Aorta (tissue), 5 donors: ENCODE data around the gene NOC2L. TPM values are rescaled to one million over a fixed set of nuclear protein-coding genes. Genes with fewer than 3 reads are reported as not detected.
A peak's percentile ranks its signal among the peaks of the same experiment; 100 is the strongest.

ENCODE experiments used
- ATAC-seq: fragments of 200-7000 bp; cut with Tn5 transposase; one replicate; pipeline ENCODE4 v1.9.1; 2022; ENCODE audit warnings: moderate library complexity; ENCODE audit not compliant: low FRiP score
- DNase-seq, 2 donors: peaks; one replicate each; pipeline ENCODE4 v3.0.0-alpha.2; 2020
- H3K27ac ChIP-seq, 2 donors: one replicate each; pipeline ENCODE4 v1.5.1; 2013; ENCODE audit warnings: low read length in 2 of 2, mild to moderate bottlenecking in 2 of 2, moderate library complexity in 2 of 2, control low read depth in 1 of 2, inconsistent platforms in 1 of 2, low read depth in 1 of 2
- H3K27me3 ChIP-seq, 2 donors: one replicate each; pipeline ENCODE4 v1.6.1; 2013; ENCODE audit warnings: control low read depth in 1 of 2, low read length in 1 of 2, mild to moderate bottlenecking in 1 of 2, moderate library complexity in 1 of 2; ENCODE audit not compliant: insufficient read depth in 2 of 2, control insufficient read depth in 1 of 2
- H3K36me3 ChIP-seq, 2 donors: one replicate each; pipeline ENCODE4 v1.6.1; 2013; ENCODE audit warnings: control low read depth in 1 of 2, low read length in 1 of 2, mild to moderate bottlenecking in 1 of 2; ENCODE audit not compliant: insufficient read depth in 2 of 2, control insufficient read depth in 1 of 2
- H3K4me1 ChIP-seq, 2 donors: one replicate each; pipeline ENCODE4 v1.6.1; 2013; ENCODE audit warnings: low read length in 2 of 2, control low read depth in 1 of 2, mild to moderate bottlenecking in 1 of 2, moderate library complexity in 1 of 2; ENCODE audit not compliant: insufficient read depth in 2 of 2, control insufficient read depth in 1 of 2
- H3K4me3 ChIP-seq, 2 donors: one replicate each; pipeline ENCODE4 v1.5.1; 2013; ENCODE audit warnings: low read length in 2 of 2, control low read depth in 1 of 2, mild to moderate bottlenecking in 1 of 2
- H3K9me3 ChIP-seq: one replicate; pipeline ENCODE4 v1.6.1; 2013; ENCODE audit warnings: mild to moderate bottlenecking, low read length; ENCODE audit not compliant: control insufficient read depth
- WGBS, 2 donors: extraction: QIAGEN DNeasy Blood & Tissue Kit; methylation state at CpG; one replicate each; pipeline ENCODE4 v1.1.7; 2013; 5-methylcytosine and 5-hydroxymethylcytosine counted together
- intact Hi-C, 2 donors: fragments of 100-400 bp; cut with DNase I; formaldehyde crosslinking; loops; one replicate each; pipeline versions ENCODE4 v1.14.2 to v1.15.0; 2022
- long read RNA-seq, 2 donors: library from polyadenylated mRNA; unstranded; transcript quantifications; one replicate each; pipeline ENCODE4 v2.0.0, GENCODE V29; 2020 to 2021
- polyA plus RNA-seq, 2 donors: library from polyadenylated mRNA; stranded (reverse); fragments of 200-250 nt; gene quantifications; one replicate each; pipeline ENCODE4 v1.2.3, GENCODE V29; 2013
- total RNA-seq, 2 donors: library from RNA; stranded (reverse); fragmentation: NEBNext Ultra II Directional; extraction: Animal tissue kit (Norgen Biotek cat#: 25700); gene quantifications; one replicate each; pipeline ENCODE4 v1.2.1, GENCODE V29; 2021
- donor health status: healthy with polysubstance abuse.
- donor health status: Bipolar disorder and iron deficiency.
- donor health status: DM: no; HTN: no; CAD: no.
- donor health status: DM: no; HTN: no; CAD: no.
- donor health status: DM: yes; HTN: yes; CAD: no.

NOC2L gene
- total RNA-seq (10 to 100 TPM; 35.8 to 41.4 TPM), polyA plus RNA-seq (10 to 100 TPM; 17.3 to 55.5 TPM)
- long read RNA-seq, donor 1, transcript NOC2L-201 (19 exons, 2,790 nt) = major isoform, 167 of 298 reads
- long read RNA-seq, donor 1, partial matches to known transcripts = 41 of 298 reads
- long read RNA-seq, donor 1, other reads (novel, unspliced or antisense) = 90 of 298 reads
- long read RNA-seq, donor 2, transcript NOC2L-201 (19 exons, 2,790 nt) = major isoform, 40 of 102 reads
- long read RNA-seq, donor 2, transcript NOC2L-202 (2 exons, 878 nt) = minor isoform, 5 of 102 reads
- long read RNA-seq, donor 2, partial matches to known transcripts = 9 of 102 reads
- long read RNA-seq, donor 2, other reads (novel, unspliced or antisense) = 48 of 102 reads

DNA sequence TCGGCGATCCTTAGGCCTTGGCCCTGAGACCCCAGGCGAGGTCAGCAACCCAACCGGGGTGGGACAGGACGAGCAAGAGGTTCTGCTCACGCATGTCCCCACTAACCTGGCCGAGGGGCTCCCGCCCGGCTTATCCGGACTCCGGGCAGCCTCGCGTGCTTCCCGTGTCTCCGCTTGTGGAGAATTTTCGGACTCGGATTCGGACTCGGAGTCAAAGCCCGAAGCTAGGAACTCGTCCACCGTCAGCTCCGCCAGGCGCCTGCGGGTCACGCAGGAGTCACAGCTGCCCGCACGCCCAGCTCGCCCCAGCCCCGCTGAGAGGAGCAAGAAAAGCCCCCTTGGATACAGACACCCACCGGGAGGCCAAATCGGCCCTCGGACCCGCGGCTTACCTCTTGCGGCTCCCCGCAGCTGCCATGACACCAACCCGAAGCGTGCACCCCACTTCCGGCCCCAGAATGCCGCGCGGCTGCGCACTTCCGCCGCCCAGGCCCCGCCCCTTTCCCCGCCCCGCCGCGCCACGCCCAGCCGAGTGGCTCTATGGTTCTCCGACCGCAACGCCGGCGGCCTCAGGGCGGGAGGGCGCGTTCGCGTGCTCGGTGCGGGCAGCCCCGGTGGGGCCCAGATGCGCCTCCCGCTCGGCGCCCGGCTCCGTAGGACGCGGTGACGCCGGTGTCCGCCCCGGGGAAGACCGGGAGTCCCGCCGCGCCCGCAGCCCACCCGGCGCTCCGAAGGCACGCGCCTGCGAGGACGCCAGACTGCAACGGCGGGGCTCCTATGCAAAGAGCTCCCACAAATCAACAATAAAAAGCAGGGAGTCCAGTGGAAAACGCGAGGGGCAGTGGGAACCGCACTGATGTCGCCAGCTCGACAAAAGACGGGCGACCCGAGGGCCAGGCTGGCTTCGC is at the start of gene NOC2L:
TSS of gene NOC2L (minus strand) at position 434 of the 908 bp plus-strand sequence. CDS start at position 418, 16 bp downstream.
- Histone ChIP-seq H3K4me3 (peak within 1 kb of the TSS; percentile 86 to 90), H3K27me3 (no peaks in the 10 kb centered on the region), H3K36me3 (no peaks in the 10 kb centered on the region), H3K4me1 (no peaks in the 10 kb centered on the region), H3K27ac (no peak within 1 kb of the TSS), H3K9me3 (no peaks in the 10 kb centered on the region)
- WGBS, 2 donors = 7% methylated on average over 74 to 101 of the region's 101 CpGs
- peak; percentile 96 for ATAC-seq
- peak; percentile 95 to 99 for DNase-seq
- intact Hi-C loops = loop anchor here (5.0 to 10.0 kb wide), 2 partner anchors 54 to 57 kb away; no protein-coding TSS in a partner anchor

DNA sequence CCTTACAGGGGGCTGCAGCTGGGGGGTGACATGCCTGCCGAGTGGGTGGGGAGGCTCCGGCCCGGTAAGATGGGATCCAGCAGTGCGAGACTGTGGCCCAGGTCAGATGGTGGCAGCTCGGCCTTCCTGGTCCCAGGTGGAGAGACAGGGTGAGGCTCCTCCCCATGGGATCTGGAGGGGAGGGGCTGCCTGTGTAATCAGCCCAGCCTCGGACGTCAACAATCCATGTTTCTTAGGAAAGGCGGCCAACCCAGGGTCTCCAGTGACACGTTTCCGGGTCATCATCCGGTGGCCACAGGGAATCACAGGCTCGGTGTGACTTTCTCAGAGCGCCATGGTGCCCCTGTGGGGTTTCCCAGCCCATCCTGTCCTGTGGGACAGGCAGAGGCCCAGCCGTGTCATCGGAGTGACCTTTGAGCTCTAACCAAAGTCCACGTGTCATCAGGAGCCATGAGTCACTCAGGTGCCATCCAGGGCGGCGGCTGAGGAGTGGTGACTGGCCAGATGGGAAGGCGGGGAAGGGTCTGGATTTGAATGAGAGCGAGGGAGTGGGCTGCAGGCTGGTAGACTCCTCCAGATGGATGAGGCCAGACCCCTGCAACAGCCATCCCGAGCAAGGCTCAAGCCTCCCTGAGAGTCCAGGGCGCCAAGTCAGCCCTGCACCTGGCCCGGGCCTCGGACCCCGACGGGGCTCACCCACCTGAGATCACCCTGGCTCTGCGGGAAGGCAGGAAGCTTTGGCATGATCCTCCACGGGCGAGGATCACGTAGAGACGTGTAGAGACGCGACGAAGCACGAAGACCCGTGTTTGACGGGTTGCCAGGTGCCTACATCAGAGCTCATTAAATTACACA is 47.5 kb upstream of the NOC2L start:
- WGBS, 2 donors = 77 to 81% methylated on average over 36 to 37 of the region's 37 CpGs
- H3K27me3 ChIP-seq = no peaks in the 10 kb centered on the region
- intact Hi-C loops = loop anchor here in 1 of 2 donors (10.0 kb wide), 1 partner anchor 82 kb away; the partner anchor contains the start of gene SAMD11

DNA sequence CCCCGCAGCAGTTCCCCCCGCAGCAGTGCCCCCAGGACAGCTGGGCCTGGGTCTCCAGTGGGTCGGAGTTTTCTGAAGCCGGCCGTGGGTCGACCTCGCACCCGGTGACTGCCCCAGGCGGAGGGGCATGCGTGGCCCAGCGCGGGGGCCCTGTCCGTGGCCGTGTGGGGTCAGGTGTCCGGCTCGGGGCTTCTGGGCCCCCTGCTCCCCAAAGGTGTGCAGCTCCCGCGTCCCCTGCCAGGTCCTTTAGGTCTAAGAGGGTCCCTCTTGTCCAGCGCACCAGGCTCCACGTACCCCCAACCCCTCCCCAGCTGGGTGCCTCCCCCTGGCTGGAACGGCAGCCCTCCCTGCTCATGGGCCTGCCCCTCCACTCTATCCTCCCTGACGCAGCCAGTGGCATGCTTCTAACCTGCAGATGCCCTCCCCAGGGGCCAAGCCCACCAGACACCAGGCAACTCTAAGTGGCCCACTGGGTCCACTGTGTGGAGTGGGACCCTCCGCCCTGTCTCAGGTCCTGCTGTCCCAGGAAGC is 46.8 kb upstream of the NOC2L start:
- intact Hi-C loops = loop anchor here in 1 of 2 donors (10.0 kb wide), 1 partner anchor 81 kb away; the partner anchor contains the start of gene SAMD11
- DNase-seq (no peak), ATAC-seq (no peak)
- no peak overlapping the region for H3K27ac ChIP-seq
- H3K4me1 ChIP-seq = no peaks in the 10 kb centered on the region
- H3K27me3 ChIP-seq = no peaks in the 10 kb centered on the region
- H3K9me3 ChIP-seq = no peaks in the 10 kb centered on the region
- no peak overlapping the region for H3K4me3 ChIP-seq
- H3K36me3 ChIP-seq = no peaks in the 10 kb centered on the region
- 26 to 34% methylated on average over 22 to 23 of the region's 23 CpGs for WGBS, 2 donors

More for the DNA sequence above, 47.5 kb upstream of the NOC2L start:
- ATAC-seq (no peak), DNase-seq (no peak)
- Histone ChIP-seq H3K4me1 (no peaks in the 10 kb centered on the region), H3K36me3 (no peaks in the 10 kb centered on the region), H3K9me3 (no peaks in the 10 kb centered on the region), H3K4me3 (no peak overlapping the region), H3K27ac (no peak overlapping the region)

DNA sequence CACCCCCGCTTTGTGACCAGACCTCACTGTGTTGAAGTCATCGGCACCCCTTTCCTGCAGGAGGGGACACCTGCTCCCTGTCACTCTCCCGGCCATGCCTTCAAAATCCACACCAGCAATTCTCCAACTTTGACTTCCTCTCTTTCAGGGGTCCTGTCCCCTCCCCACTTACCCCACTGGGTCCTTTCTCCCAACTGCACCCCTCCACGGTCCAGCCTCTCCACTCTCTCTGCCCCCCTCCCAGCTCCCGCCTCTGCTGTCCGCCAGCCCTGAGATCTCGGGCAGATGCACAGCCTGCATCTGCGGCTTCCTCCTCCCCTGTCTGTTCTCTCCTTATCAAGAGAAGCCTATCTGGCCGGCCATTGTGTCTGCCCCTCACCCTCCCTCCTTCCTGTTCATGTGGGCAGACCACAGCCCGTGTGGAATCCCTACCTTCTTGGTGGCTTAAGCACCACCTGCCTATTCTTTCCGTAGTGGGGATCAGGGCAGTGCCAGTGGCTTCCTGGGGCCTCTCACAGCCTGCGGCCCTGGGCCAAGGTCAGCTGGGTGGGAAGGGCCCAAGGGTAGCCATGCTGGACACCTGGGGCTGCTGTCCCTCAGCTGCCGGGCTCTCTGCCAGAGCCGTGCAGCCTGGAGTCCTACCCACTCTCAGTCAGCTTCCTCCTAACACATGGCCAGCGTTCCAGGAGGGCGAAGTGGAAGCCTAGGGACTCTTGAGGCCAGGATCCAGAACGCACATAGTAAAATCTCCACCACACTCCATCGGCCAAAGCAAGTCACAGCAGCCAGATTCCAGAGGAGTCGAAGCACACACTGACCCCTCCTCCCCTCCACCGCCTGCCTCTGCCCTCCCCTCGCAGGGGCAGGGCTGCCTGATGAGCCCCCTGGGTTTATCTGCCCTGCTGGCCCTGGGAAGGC is 46.0 kb upstream of the NOC2L start:
- Histone ChIP-seq H3K9me3 (no peaks in the 10 kb centered on the region), H3K4me3 (no peak overlapping the region), H3K27me3 (no peaks in the 10 kb centered on the region), H3K4me1 (no peaks in the 10 kb centered on the region), H3K27ac (no peak overlapping the region), H3K36me3 (no peaks in the 10 kb centered on the region)
- DNase-seq = no peak
- no peak for ATAC-seq
- WGBS, 2 donors = 24 to 29% methylated on average over 21 of the region's 21 CpGs
- intact Hi-C loops = loop anchor here in 1 of 2 donors (10.0 kb wide), 1 partner anchor 80 kb away; the partner anchor contains the start of gene SAMD11

DNA sequence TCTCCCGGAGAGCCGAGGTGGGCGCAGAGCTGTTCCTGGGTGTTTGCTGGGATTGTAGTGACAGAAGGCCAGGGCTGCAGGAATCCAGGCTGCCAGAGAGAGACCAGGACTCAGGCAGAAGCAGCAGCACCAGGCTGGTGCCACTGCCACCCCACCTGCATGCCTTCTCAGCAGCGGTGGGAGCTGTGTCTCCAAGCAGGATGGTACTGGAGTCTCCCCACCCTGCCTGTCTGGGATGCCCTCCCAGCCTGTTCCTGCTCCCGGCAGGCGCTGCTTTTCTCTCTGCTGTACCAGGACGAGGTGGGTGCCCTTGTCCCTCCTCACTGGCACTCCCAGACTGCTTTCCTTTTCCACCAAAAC is 45.3 kb upstream of the NOC2L start:
- intact Hi-C loops = loop anchor here in 1 of 2 donors (10.0 kb wide), 1 partner anchor 80 kb away; the partner anchor contains the start of gene SAMD11
- DNase-seq (no peak), ATAC-seq (no peak)
- Histone ChIP-seq H3K27me3 (no peaks in the 10 kb centered on the region), H3K9me3 (no peaks in the 10 kb centered on the region), H3K4me3 (no peak overlapping the region), H3K4me1 (no peaks in the 10 kb centered on the region), H3K27ac (no peak overlapping the region), H3K36me3 (no peaks in the 10 kb centered on the region)
- 64 to 68% methylated on average over 7 of the region's 7 CpGs for WGBS, 2 donors

DNA sequence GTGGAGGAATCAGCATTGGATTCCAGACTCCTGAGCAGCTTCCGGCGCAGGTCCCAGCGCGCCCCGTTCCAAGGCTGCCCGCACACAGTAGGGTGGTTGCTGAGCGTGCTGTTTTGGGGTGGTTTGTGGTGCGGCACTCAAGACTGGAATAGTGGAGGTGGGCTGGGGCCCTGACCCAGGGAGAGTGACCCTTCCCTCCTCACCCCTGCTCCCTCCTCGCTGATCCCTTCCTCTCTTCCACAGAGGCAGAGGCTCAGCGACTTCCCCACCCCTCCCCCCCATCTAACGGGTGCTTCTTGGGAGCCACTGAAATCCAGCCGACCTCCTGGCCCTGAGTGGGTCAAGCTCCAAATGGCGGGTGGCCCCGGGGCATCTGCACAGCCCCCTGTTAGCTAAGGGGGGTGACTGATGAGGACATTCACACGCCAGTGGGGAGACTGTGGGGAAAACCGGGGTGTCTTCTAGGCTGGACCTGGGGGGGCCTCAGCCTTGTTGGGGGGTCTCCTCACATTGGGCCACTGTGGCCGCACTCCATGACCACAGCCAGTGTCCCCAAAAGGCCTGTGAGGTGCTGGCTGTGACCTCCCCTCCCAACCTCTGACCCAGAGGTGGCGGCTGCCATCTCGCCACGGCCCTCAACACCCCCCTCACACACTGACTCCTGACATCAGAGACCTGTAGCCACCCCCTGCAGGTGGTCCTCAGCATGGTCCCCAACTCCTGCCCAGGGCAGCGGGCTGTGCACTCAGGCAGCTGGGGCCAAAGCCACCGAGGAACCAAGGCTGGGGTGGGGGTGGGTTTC is 44.8 kb upstream of the NOC2L start:
- ATAC-seq = no peak
- H3K36me3 ChIP-seq = no peaks in the 10 kb centered on the region
- 79 to 84% methylated on average over 22 of the region's 22 CpGs for WGBS, 2 donors
- no peak for DNase-seq
- no peaks in the 10 kb centered on the region for H3K9me3 ChIP-seq
- no peak overlapping the region for H3K27ac ChIP-seq
- H3K27me3 ChIP-seq = no peaks in the 10 kb centered on the region
- H3K4me3 ChIP-seq = no peak overlapping the region
- intact Hi-C loops = loop anchor here in 1 of 2 donors (10.0 kb wide), 1 partner anchor 79 kb away; the partner anchor contains the start of gene SAMD11
- H3K4me1 ChIP-seq = no peaks in the 10 kb centered on the region
